HG03342 (cell line): Measurements from ENCODE around the gene LINC00237.

Experiments
- ATAC-seq: cut with Tn5 transposase; IDR thresholded peaks from one replicate; pipeline ENCODE4 v1.9.1; 2021; ENCODE audit warnings: mild to moderate bottlenecking, moderate library complexity; ENCODE audit not compliant: unreplicated experiment

Gene LINC00237

GRCh38 chr20:21125849-21126580, 19.9 kb upstream of the LINC00237 start, which contains the start of gene KIZ:
TSS of gene KIZ (plus strand) at chr20:21126082. CDS start at chr20:21126116, 34 bp downstream.
- ATAC-seq = peak; percentile 96

- ATAC-seq = peak; percentile 17
These were observed 19.1 kb upstream of the LINC00237 start for GRCh38 chr20:21125072-21125848.

DNA sequence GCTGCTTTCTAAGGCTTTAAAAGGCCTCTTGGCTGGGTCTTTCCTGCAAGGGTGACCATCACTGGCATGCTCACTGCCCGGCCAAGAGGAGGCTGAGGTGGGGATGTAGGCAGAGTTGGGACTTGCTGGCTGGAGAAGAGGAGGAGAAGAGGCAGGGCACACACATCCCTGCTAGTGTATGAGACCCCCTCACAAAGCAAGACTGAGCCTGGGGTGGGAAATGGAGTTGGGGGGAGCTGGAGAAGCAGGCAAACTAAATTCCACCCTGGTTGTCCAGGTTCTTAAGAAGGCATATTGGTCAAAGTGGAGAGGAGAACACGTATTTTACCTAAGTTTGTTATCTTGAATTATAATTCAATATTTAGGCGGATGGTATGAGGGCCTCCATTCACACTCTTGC, 18.0 kb upstream of the LINC00237 start:
- no peak for ATAC-seq

DNA sequence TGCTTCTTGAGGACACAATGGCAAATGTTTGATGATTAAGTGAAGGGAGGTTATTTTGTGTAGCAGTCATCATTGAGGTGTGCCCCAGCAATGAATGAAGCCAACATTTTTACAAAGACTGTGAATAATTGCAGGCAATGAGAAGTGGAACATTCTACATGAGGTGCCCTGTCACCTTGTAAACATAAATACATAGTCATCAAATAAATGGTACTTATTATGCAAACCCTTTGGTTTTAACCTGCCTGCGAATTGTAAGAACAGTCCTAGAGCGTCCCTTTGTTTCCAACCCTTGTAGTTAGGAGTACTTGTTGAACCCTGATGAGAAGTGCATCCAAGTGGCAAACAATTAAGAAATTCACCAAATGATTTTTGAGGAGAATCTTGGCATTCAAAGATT, 12.6 kb upstream of the LINC00237 start:
- no peak for ATAC-seq

DNA sequence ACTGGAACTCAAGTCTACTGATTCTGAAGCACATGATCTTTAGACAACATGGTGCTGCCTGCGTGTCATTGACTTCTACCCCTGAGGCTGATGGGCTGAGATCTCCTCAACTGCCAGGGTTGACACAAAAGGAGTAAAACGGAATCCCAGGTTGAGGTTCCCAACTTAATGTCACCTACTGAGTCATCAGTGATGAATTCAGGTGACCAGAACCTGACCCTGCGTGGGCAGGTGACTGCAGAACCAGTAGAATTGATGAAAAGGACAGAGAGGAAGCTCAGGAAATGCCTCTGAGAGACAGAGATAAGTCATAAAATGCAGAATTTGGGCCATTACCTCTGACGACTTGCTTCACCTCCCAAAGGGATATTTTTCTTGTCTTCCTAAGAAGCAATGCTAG, 12.0 kb upstream of the LINC00237 start:
- ATAC-seq = no peak

DNA sequence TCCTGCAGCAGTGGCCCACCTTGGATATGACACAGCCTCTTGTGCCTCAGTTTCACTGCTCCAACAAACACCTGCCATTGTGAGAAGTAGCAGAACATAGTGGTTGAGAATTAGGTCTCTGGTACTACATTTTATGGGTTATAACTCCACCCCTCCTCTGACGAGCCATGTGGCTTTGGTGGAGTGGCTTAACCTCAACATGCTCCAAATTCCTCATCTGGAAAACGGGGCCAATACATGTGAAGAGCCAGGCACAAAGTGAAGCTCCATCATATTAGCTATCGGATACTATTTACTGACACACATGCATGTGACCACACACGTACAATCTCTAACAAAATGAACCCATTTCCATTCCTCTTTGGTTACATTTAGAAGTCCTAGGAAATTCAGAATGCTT, 11.4 kb upstream of the LINC00237 start:
- no peak for ATAC-seq

DNA sequence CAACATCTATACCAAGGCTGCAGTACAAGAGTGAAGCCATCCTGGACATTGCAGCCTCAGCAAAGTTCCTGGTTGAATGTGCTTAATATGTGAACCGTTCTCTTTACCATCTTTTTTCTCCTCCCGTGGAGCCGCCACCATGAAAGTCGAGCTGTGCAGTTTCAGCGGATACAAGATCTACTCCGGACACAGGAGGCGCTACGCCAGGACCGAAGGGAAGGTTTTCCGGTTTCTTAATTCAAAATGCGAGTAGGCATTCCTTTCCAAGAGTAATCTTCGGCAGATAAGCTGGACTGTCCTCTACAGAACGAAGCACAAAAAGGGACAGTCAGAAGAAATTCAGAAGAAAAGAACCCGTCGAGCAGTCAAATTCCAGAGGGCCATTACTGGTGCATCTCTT, 8.4 kb upstream of the LINC00237 start:
- ATAC-seq = no peak

DNA sequence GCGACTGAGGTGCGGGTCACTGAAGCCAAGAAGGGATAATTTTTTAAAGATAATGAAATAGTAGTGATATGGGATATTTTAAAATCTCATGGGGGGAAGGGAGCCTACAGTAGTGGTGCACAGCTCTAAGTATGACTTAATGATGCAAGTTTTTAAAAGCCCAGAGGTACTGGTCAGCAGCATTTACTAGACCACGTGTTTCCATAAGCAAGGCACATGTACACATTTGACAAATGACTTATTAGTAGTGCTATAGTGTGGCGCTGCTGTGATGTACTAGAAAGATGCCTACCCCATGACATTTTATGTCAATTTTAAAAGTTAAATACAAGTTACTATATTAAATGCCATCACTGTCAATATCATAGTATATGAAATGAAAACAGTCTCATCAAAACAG, 7.5 kb upstream of the LINC00237 start:
- no peak for ATAC-seq

GRCh38 chr20:21111416-21111815, 5.3 kb upstream of the LINC00237 start:
- ATAC-seq = no peak

- no peak for ATAC-seq
These were observed 4.7 kb upstream of the LINC00237 start for GRCh38 chr20:21110811-21111210.

DNA sequence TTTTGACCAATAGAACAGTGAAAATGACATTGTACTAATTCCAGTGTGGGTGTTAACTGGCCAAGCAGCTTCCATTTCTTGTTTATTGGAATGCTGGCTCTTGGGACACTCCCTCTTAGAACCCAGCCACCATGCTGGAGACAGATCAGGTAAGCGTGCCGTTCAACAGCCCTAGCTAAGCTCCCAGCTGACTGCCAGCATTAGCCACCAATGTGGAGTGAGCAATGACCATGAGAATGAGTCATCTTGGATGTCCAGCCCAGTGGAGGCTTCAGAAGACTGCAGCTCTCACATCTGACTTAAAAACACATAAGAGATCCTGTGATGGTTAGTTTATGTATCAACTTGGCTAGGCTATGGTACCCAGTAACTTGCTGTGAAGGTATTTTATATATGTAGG, 3.0 kb upstream of the LINC00237 start:
- no peak for ATAC-seq

DNA sequence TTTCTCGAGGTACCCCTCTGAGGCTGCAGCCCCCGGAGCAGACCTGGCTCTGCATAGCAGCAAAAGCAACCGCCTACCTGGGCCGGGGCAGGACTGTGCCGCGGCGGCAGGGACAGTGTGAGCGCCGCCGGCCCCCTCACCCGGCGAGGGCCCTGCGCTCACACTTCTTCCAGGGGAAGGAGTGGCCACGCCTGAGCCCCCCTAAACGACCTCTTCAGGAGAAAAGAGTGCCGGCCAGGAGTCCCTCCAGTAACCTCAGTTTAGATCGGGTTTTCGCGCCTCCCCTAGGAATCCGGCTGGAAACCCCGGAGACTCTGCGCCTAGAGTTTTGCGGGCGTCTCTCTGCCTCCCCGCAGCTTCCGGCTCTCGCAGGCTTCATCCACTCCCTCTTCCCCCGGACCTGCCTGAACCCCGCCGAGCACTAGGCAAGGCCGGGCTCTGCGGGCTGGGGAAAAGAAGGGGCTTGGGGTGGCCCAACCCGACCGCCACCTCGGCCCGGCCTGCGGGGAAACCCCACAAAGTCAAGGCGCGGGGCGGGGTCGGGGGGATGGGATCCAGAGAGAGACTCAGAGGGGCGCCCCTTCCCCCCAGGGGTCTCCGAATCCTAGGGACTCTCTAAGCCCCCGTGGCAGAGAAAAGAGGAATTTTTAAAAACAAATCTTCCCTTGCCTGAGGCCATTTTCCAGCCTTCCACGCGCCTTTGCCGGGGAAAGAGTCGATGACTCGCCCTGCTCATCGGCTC, 558 bp downstream of the LINC00237 start:
- no peak for ATAC-seq

DNA sequence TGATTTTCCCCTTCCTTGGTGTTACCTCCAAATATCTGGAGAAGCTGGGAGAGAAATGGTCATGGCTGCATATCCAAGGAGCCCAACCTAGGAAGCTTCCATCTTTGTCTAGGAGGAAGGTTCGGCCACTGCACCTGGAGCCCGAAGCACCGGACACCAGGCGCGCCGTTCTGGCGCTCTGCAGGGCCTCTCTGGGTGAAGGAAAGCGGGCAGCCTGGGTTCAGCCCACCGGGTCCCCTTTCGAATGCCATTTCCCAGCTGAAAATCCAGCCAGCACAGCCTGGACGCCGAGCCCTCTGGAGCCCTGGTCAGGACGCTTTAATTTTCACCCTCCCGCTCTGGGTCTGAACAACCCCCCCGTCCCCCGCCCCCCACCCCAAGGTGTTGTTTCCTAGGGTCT, 1.2 kb downstream of the LINC00237 start:
- ATAC-seq = no peak

DNA sequence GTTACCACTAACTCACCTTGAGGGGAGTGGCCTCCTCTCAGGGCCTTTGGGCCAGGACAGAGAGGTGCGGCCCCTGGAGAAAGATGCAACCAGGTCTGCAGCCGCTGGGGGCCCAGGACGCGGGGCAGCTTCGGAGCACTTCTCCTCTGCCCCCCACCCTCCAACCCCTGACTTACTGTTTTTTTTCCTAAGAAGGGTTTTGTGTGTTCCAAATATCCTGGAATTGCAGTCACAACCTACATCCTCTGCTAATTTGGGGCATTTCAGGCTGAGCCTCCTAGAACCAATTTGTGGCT, 1.7 kb downstream of the LINC00237 start:
- no peak for ATAC-seq

GRCh38 chr20:21103582-21104465, 2.3 kb downstream of the LINC00237 start:
- no peak for ATAC-seq

- ATAC-seq = no peak
These were observed 3.4 kb downstream of the LINC00237 start for GRCh38 chr20:21102603-21103311.

DNA sequence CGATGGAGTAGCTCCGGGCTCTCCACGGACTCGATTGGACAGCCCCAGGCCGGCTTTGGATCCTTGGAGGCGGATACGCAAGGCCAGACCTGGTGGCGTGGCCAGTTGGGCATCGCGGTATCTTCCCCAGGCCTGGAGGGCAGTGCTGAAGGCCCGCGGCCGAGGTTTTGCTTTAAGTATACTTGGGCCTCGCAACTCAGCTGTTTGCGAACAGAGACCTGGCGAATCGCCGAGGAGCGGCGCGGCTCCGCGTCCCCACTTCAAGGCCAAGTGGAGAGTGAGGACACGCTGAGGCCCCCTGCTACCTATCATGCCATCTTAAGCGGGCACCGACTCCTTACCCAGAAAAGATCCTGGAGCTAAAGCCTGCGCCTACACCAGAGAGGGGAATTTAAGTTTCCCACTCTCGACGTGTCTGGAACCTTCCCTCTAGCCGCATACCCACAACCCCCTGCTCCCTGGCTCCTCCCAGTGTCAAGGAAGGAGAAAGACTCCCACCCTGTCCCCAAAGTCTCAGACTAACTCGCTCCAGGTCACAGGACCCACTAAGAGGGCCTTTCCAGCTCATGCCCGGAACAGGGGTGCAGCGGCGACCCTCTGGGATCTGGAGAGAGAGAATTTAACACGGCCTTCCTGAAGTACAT, 4.1 kb downstream of the LINC00237 start:
- ATAC-seq = no peak

DNA sequence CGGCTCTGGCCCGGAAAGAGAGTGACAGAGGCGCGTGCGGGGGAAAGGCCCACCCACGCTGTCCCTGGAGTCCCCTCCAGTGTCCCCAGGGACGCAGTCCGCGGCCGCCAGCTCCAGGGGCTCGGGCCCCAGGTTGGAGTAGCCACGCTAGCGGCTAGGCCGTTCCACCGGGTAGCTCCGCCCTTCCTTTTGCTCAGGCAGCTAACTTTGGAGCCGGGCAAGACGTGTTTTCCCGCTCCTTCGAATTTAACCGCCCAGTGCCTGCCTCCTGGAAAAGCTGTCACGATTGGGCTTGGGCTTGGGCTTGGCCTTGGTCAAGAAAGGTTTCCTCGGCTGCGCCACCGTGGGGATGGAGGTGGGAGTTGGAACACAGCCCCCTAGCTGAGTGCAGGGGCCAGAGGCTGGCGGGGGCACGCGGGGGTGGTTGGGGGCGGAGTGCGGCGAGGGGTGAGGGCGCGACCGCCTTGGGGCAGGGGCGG, 4.7 kb downstream of the LINC00237 start:
- ATAC-seq = no peak

DNA sequence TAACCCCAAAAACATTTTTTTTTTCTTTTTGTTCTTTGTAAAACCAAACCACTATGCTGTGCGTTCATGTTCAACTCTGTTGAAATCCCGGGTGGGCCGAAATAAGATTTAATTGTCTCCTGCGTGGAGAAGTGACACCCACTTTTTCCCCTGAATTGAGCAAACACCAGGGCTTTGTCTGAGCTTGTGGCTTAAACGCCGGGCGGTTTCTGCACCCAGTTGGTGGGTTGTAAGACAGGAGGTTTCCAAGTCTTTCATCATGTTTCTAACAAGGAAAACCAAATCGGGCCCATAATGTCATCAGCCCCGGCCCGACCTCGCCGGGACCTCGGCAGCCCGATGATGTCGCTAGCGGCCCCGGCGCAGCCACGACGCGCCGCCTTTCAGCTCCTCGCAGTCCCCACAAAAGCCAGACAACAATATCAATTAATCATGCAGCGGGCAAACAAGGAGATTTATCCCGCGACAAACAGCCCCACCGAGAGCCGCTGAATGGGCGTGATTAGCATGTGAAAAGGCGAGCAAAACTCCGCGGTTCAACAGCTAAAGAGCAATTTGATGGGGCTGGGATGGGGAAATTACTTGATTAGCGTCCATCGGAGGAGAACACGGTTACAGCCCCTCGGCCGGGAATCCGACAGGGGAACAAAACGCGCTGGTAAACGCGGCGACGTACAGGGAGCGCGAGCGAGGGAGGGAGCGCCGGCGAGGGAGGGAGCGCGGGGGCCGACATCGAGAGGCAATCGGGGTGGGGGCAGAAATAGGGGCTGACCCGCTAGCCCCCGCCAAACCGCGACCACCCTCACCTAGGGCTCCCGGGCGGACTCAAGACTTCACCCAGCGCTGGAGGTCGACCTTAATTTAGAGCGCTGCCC, 5.3 kb downstream of the LINC00237 start:
- ATAC-seq = no peak
